SK-N-SH treated with all-trans-retinoic acid at 6 μM for 48 hours (cell line): ENCODE results near the gene ATP6V0C.

Experiments
- ATAC-seq: fragments of 200-7000 bp; cut with Tn5 transposase; 3 replicates; pipeline ENCODE4 v1.9.1; 2020; ENCODE audit warnings: mild to moderate bottlenecking, moderate library complexity
- ARNTL ChIP-seq: fragments of 450-650 bp; formaldehyde crosslinking; IDR thresholded peaks from 2 replicates; pipeline ENCODE4 v1.5.0; 2020; ENCODE audit warnings: low read depth, mild to moderate bottlenecking, moderate library complexity, borderline replicate concordance
- BACH2 ChIP-seq: fragments of 250-450 bp; sonication (Bioruptor Pico); IDR thresholded peaks from 2 replicates; pipeline ENCODE4 v1.9.0; 2021; ENCODE audit warnings: mild to moderate bottlenecking, borderline replicate concordance
- CREB5 ChIP-seq: fragments of 250-450 bp; sonication (Bioruptor Pico); IDR thresholded peaks from 2 replicates; pipeline ENCODE4 v1.5.1; 2020; ENCODE audit warnings: low read depth, mild to moderate bottlenecking, moderate library complexity
- CSDC2 ChIP-seq: fragments of 250-450 bp; sonication (Bioruptor Pico); IDR thresholded peaks from 2 replicates; pipeline ENCODE4 v1.5.0; 2020; ENCODE audit warnings: mild to moderate bottlenecking, moderate library complexity
- CSRNP3 ChIP-seq: fragments of 250-450 bp; sonication (Bioruptor Pico); IDR thresholded peaks from 2 replicates; pipeline ENCODE4 v1.5.1; 2021; ENCODE audit warnings: mild to moderate bottlenecking, moderate library complexity
- ESRRG ChIP-seq: fragments of 250-450 bp; sonication (Bioruptor Pico); IDR thresholded peaks from 2 replicates; pipeline ENCODE4 v1.6.1; 2021; ENCODE audit warnings: mild to moderate bottlenecking
- GLIS3 ChIP-seq: fragments of 250-450 bp; sonication (Bioruptor Pico); IDR thresholded peaks from 2 replicates; pipeline ENCODE4 v1.5.0; 2020; ENCODE audit warnings: mild to moderate bottlenecking, moderate library complexity
- ISL1 ChIP-seq: fragments of 250-450 bp; sonication (Bioruptor Pico); IDR thresholded peaks from 2 replicates; pipeline ENCODE4 v2.1.2; 2022; ENCODE audit warnings: mild to moderate bottlenecking, moderate library complexity
- OSR1 ChIP-seq: fragments of 250-450 bp; sonication (Bioruptor Pico); IDR thresholded peaks from 2 replicates; pipeline ENCODE4 v1.8.0; 2022; ENCODE audit warnings: moderate library complexity, mild to moderate bottlenecking, inconsistent platforms
- PATZ1 ChIP-seq: fragments of 250-450 bp; sonication (Bioruptor Pico); IDR thresholded peaks from 2 replicates; pipeline ENCODE4 v1.8.0; 2020; ENCODE audit warnings: mild to moderate bottlenecking, moderate library complexity, borderline replicate concordance
- POU6F1 ChIP-seq: fragments of 250-450 bp; sonication (Bioruptor Pico); IDR thresholded peaks from 2 replicates; pipeline ENCODE4 v1.8.0; 2021; ENCODE audit warnings: low read depth, mild to moderate bottlenecking, moderate library complexity, borderline replicate concordance
- PPARA ChIP-seq: fragments of 250-450 bp; sonication (Bioruptor Pico); IDR thresholded peaks from 2 replicates; pipeline ENCODE4 v1.5.0; 2020; ENCODE audit warnings: mild to moderate bottlenecking, borderline replicate concordance
- RARB ChIP-seq: fragments of 250-450 bp; sonication (Bioruptor Pico); IDR thresholded peaks from 2 replicates; pipeline ENCODE4 v1.8.0; 2021; ENCODE audit warnings: mild to moderate bottlenecking, moderate library complexity
- SNAI2 ChIP-seq: fragments of 250-450 bp; sonication (Bioruptor Pico); IDR thresholded peaks from 2 replicates; pipeline ENCODE4 v1.5.0; 2020; ENCODE audit warnings: mild to moderate bottlenecking, moderate library complexity
- TCF4 ChIP-seq: fragments of 250-450 bp; sonication (Bioruptor Pico); IDR thresholded peaks from 2 replicates; pipeline ENCODE4 v1.8.0; 2021; ENCODE audit warnings: mild to moderate bottlenecking, moderate library complexity, borderline replicate concordance
- TOX ChIP-seq: fragments of 250-450 bp; sonication (Bioruptor Pico); IDR thresholded peaks from 2 replicates; pipeline ENCODE4 v1.8.0; 2021; ENCODE audit warnings: mild to moderate bottlenecking, moderate library complexity, borderline replicate concordance
- TSHZ2 ChIP-seq: fragments of 250-450 bp; sonication (Bioruptor Pico); IDR thresholded peaks from 2 replicates; pipeline ENCODE4 v1.5.0; 2020; ENCODE audit warnings: mild to moderate bottlenecking, moderate library complexity
- ZC3H10 ChIP-seq: fragments of 250-450 bp; sonication (Bioruptor Pico); IDR thresholded peaks from 2 replicates; pipeline ENCODE4 v1.5.1; 2021; ENCODE audit warnings: mild to moderate bottlenecking, moderate library complexity
- ZFP3 ChIP-seq: fragments of 250-450 bp; sonication (Bioruptor Pico); IDR thresholded peaks from 2 replicates; pipeline ENCODE4 v1.5.0; 2020; ENCODE audit warnings: mild to moderate bottlenecking, moderate library complexity
- ZFP30 ChIP-seq: fragments of 450-650 bp; formaldehyde crosslinking; IDR thresholded peaks from 2 replicates; pipeline ENCODE4 v1.5.0; 2022; ENCODE audit warnings: mild to moderate bottlenecking, moderate library complexity
- ZNF565 ChIP-seq: fragments of 450-650 bp; formaldehyde crosslinking; conservative IDR thresholded peaks from 2 replicates; pipeline ENCODE4 v1.5.0; 2020; ENCODE audit warnings: low read depth, mild to moderate bottlenecking, moderate library complexity
- ZNF70 ChIP-seq: fragments of 450-650 bp; formaldehyde crosslinking; IDR thresholded peaks from 2 replicates; pipeline ENCODE4 v1.5.0; 2020; ENCODE audit warnings: mild to moderate bottlenecking, moderate library complexity
- ZNF8 ChIP-seq: fragments of 450-650 bp; formaldehyde crosslinking; IDR thresholded peaks from 2 replicates; pipeline ENCODE4 v1.5.0; 2020; ENCODE audit warnings: mild to moderate bottlenecking, moderate library complexity

Gene ATP6V0C

GRCh38 chr16:2529961-2530628 lies 16.3 kb downstream of the ATP6V0C start:
- ATAC-seq, result no peak
- TF ChIP-seq RARB (CRISPR knock-in tag), result no peak
- TF ChIP-seq ARNTL, result no peak
- no peak for TF ChIP-seq GLIS3 (CRISPR knock-in tag)
- TF ChIP-seq PATZ1, result no peak
- TF ChIP-seq TOX (CRISPR knock-in tag), result no peak
- no peak for TF ChIP-seq ZFP30 (CRISPR knock-in tag)
- TF ChIP-seq ZC3H10 (CRISPR knock-in tag), result no peak
- no peak for TF ChIP-seq CSRNP3 (CRISPR knock-in tag)
- TF ChIP-seq CSDC2 (CRISPR knock-in tag), result no peak

GRCh38 chr16:2530629-2531318 lies 17.0 kb downstream of the ATP6V0C start:
- TF ChIP-seq CREB5, result no peak
- TF ChIP-seq BACH2 (CRISPR knock-in tag), result no peak
- no peak for TF ChIP-seq ZFP3 (CRISPR knock-in tag)
- TF ChIP-seq CSRNP3 (CRISPR knock-in tag), result no peak
- no peak for TF ChIP-seq POU6F1 (CRISPR knock-in tag)
- TF ChIP-seq PATZ1, result no peak
- no peak for TF ChIP-seq ARNTL
- TF ChIP-seq GLIS3 (CRISPR knock-in tag), result no peak
- no peak for TF ChIP-seq PPARA (CRISPR knock-in tag)
- TF ChIP-seq ISL1 (CRISPR knock-in tag), result no peak
- no peak for TF ChIP-seq OSR1 (CRISPR knock-in tag)
- no peak for TF ChIP-seq TSHZ2 (CRISPR knock-in tag)
- no peak for TF ChIP-seq RARB (CRISPR knock-in tag)
- TF ChIP-seq ZNF70 (CRISPR knock-in tag), result no peak
- TF ChIP-seq ZNF8 (CRISPR knock-in tag), result no peak
- no peak for TF ChIP-seq ZNF565 (CRISPR knock-in tag)
- TF ChIP-seq SNAI2 (CRISPR knock-in tag), result no peak
- no peak for TF ChIP-seq ESRRG (CRISPR knock-in tag)
- TF ChIP-seq TCF4 (CRISPR knock-in tag), result no peak
- TF ChIP-seq TOX (CRISPR knock-in tag), result no peak
- no peak for ATAC-seq
